Measurements from ENCODE around the gene FMNL2.

FMNL2 gene

GRCh38 chr2:152609154-152609553 lies 274.2 kb downstream of the FMNL2 start:
- no peak overlapping the region for H3K4me3 ChIP-seq (ENCODE audit: low read depth, low read length)
- no peak for DNase-seq (ENCODE audit: low read depth)
- TF ChIP-seq CTCF (IDR thresholded peaks at IDR 0.05; ENCODE audit: control insufficient read depth, extremely low read depth, insufficient read depth) = no peak

- no peak for TF ChIP-seq CTCF (IDR thresholded peaks at IDR 0.05; ENCODE audit: control insufficient read depth, extremely low read depth, insufficient read depth)
- no peak overlapping the region for H3K4me3 ChIP-seq (ENCODE audit: low read depth, low read length)
- no peak for DNase-seq (ENCODE audit: low read depth)
Measured at GRCh38 chr2:152609699-152610098, 274.7 kb downstream of the FMNL2 start.

GRCh38 chr2:152611458-152612231 lies 276.7 kb downstream of the FMNL2 start:
- DNase-seq (ENCODE audit: low read depth) = no peak
- no peak for TF ChIP-seq CTCF (IDR thresholded peaks at IDR 0.05; ENCODE audit: control insufficient read depth, extremely low read depth, insufficient read depth)
- no peak overlapping the region for H3K4me3 ChIP-seq (ENCODE audit: low read depth, low read length)

- TF ChIP-seq CTCF (IDR thresholded peaks at IDR 0.05; ENCODE audit: control insufficient read depth, extremely low read depth, insufficient read depth) = no peak
- no peak for DNase-seq (ENCODE audit: low read depth)
- H3K4me3 ChIP-seq (ENCODE audit: low read depth, low read length) = no peak overlapping the region
Measured at GRCh38 chr2:152613235-152613634, 278.3 kb downstream of the FMNL2 start.

GRCh38 chr2:152615177-152615576 lies 280.2 kb downstream of the FMNL2 start:
- no peak for DNase-seq (ENCODE audit: low read depth)
- TF ChIP-seq CTCF (IDR thresholded peaks at IDR 0.05; ENCODE audit: control insufficient read depth, extremely low read depth, insufficient read depth) = no peak
- H3K4me3 ChIP-seq (ENCODE audit: low read depth, low read length) = no peak overlapping the region

GRCh38 chr2:152617456-152618192 lies 282.6 kb downstream of the FMNL2 start:
- no peak overlapping the region for H3K4me3 ChIP-seq (ENCODE audit: low read depth, low read length)
- DNase-seq (ENCODE audit: low read depth) = no peak
- no peak for TF ChIP-seq CTCF (IDR thresholded peaks at IDR 0.05; ENCODE audit: control insufficient read depth, extremely low read depth, insufficient read depth)

Measured in LNCaP clone FGC (cell line).